ENCODE results near the gene C18orf63.

The C18orf63 gene

DNA sequence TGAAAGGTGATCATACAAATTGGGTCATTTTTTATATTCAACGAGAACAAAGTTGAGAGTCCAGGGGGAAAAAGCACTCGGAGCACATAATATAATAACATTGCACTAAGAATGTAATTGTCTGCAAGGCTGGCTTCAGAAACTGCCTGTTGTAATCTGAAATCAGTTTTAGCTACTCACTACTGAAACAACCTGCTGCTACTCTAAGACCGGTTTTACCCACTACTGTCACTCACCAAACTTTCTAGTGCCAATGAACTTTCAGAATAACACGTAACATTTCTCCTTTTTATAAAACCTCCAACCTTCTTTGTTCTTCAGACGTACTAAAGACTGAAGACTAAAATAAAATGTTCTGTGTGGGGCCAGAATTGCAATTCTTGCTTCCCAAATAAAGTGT lies 12.3 kb upstream of the C18orf63 start:
- H3K27me3 ChIP-seq (replicated peaks; ENCODE audit: control insufficient read depth, insufficient read depth, low read length) = no peaks in the 10 kb centered on the region
- TF ChIP-seq, protein P1, sequence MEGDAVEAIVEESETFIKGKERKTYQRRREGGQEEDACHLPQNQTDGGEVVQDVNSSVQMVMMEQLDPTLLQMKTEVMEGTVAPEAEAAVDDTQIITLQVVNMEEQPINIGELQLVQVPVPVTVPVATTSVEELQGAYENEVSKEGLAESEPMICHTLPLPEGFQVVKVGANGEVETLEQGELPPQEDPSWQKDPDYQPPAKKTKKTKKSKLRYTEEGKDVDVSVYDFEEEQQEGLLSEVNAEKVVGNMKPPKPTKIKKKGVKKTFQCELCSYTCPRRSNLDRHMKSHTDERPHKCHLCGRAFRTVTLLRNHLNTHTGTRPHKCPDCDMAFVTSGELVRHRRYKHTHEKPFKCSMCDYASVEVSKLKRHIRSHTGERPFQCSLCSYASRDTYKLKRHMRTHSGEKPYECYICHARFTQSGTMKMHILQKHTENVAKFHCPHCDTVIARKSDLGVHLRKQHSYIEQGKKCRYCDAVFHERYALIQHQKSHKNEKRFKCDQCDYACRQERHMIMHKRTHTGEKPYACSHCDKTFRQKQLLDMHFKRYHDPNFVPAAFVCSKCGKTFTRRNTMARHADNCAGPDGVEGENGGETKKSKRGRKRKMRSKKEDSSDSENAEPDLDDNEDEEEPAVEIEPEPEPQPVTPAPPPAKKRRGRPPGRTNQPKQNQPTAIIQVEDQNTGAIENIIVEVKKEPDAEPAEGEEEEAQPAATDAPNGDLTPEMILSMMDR (IDR thresholded peaks at IDR 0.05; ENCODE audit: insufficient read depth, low read length, poor library complexity, severe bottlenecking) = no peak
- H3K36me3 ChIP-seq (ENCODE audit: control insufficient read depth, insufficient read depth, low read length) = no peaks in the 10 kb centered on the region
- H3K4me3 ChIP-seq (replicated peaks; ENCODE audit: low read depth, low read length) = no peak overlapping the region
- DNase-seq (ENCODE audit: extremely low read depth, insufficient read length) = no peak

DNA sequence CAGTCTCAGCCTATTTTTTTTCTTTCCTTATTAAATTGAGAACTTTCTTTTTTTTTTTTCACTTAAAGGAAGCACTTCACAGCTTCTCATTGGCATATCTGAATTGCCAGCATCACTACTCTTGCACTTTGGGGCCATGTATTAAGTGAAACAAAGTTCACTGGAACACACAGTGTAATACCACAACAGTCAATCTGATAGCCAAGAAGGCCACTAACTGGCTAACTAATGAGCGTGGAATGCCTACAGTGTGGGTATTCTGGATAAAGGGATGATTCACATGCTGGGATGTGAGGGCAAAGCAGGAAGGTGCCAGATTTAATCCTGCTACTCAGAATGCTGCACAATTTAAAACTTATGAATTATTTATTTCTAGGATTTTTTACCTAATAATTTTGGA lies 11.7 kb upstream of the C18orf63 start:
- Histone ChIP-seq H3K36me3 (ENCODE audit: control insufficient read depth, insufficient read depth, low read length) (no peaks in the 10 kb centered on the region), H3K4me3 (replicated peaks; ENCODE audit: low read depth, low read length) (no peak overlapping the region), H3K27me3 (replicated peaks; ENCODE audit: control insufficient read depth, insufficient read depth, low read length) (no peaks in the 10 kb centered on the region)
- DNase-seq (ENCODE audit: extremely low read depth, insufficient read length) = no peak
- TF ChIP-seq, protein P1 (IDR thresholded peaks at IDR 0.05; ENCODE audit: insufficient read depth, low read length, poor library complexity, severe bottlenecking) = no peak

DNA sequence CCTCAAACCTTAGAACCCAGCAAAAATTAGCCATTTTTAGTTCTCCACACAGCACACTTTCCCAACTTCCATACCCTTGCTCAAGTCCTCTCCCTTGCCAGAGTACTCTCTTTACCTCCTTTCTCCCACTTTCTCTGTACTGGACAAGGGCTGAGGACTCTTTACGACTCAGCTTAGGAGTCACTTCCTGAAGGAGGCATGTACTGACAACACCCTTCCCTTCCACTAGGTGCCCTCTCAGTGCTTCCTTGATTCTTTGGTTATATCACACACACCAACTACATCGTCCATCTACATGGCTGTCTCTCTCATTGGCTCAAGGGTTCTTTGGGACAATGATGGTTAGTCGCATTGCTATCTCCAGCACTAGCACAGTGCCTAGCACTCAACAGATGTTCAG lies 5.2 kb upstream of the C18orf63 start:
- Histone ChIP-seq H3K27me3 (replicated peaks; ENCODE audit: control insufficient read depth, insufficient read depth, low read length) (no peaks in the 10 kb centered on the region; the same call in 1 of the 2 replicates), H3K36me3 (ENCODE audit: control insufficient read depth, insufficient read depth, low read length) (no peaks in the 10 kb centered on the region), H3K4me3 (replicated peaks; ENCODE audit: low read depth, low read length) (no peak overlapping the region)
- no peak for DNase-seq (ENCODE audit: extremely low read depth, insufficient read length)
- TF ChIP-seq, protein P1 (IDR thresholded peaks at IDR 0.05; ENCODE audit: insufficient read depth, low read length, poor library complexity, severe bottlenecking) = peak; percentile 37

DNA sequence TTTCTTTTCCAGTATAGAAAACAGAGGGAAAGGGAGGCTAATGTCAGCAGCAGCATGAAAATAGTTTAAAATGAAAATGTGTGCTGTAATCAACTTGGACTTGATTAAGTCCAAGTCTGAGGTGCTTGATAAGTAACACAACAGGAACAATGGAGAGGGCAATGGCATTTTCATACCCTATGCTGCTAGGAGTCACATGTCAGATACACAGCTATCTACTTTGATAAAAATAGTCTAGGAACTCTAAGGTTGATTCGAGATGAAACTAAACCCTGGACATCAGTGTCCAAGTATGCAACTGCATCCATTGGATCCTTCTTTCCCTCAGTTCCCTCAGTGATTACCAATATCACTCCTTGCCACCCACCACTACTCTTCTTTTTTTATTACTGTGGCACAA lies 4.6 kb upstream of the C18orf63 start:
- no peaks in the 10 kb centered on the region; the same call in 1 of the 2 replicates for H3K27me3 ChIP-seq (replicated peaks; ENCODE audit: control insufficient read depth, insufficient read depth, low read length)
- TF ChIP-seq, protein P1 (IDR thresholded peaks at IDR 0.05; ENCODE audit: insufficient read depth, low read length, poor library complexity, severe bottlenecking) = no peak
- no peak overlapping the region for H3K4me3 ChIP-seq (replicated peaks; ENCODE audit: low read depth, low read length)
- no peak for DNase-seq (ENCODE audit: extremely low read depth, insufficient read length)
- H3K36me3 ChIP-seq (ENCODE audit: control insufficient read depth, insufficient read depth, low read length) = no peaks in the 10 kb centered on the region

DNA sequence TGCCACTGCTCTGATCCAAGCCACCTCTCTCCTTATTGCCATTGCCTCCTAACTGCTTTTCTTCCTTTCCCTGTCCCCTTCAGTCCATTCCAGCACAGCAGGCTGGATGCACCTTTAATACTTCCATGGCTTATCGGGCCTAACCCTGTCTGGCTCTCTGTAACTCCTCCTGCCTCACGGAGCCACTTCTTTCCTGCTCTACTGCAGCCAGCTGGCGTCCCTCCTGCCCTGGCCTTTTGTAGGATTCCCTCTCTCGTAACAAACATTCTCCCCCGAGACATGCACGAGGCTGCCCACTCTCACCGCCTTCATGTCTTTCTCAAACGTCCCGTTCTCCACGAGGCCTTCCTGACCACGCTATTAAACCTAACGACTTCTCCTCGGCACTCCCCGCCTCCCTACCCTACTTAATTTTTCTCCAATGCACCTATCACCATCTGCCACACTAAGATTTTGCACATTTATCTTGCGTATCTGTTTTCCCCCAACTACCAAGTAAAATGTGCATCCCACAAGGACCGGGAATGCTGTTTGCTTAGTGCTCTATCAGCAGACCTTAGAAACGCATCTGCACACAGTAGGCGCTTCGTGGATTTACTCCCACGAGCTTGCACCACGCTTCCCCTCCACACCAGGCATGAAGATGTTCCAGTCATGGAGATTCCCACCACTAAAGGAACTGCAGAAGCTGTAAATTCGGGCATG lies 728 bp upstream of the C18orf63 start:
- no peaks in the 10 kb centered on the region; the same call in 1 of the 2 replicates for H3K27me3 ChIP-seq (replicated peaks; ENCODE audit: control insufficient read depth, insufficient read depth, low read length)
- TF ChIP-seq, protein P1 (IDR thresholded peaks at IDR 0.05; ENCODE audit: insufficient read depth, low read length, poor library complexity, severe bottlenecking) = no peak
- H3K4me3 ChIP-seq (replicated peaks; ENCODE audit: low read depth, low read length) = no peak overlapping the region
- DNase-seq (ENCODE audit: extremely low read depth, insufficient read length) = no peak
- no peaks in the 10 kb centered on the region for H3K36me3 ChIP-seq (ENCODE audit: control insufficient read depth, insufficient read depth, low read length)

Data from GM06990 (cell line).